GM12891 (cell line): Measurements from ENCODE around the gene MTG1.

ENCODE experiments used
- PAX5 ChIP-seq: IDR thresholded peaks from 2 replicates; pipeline ENCODE4 v1.6.1; 2011; ENCODE audit warnings: low read length, moderate library complexity, mild to moderate bottlenecking; ENCODE audit not compliant: insufficient read depth, severe bottlenecking
- POLR2A ChIP-seq: IDR thresholded peaks from 2 replicates; pipeline ENCODE4 v1.6.1; 2011; ENCODE audit warnings: low read depth, low read length, control low read depth
- POLR2AphosphoS5 ChIP-seq: IDR thresholded peaks from 2 replicates; pipeline ENCODE4 v1.6.1; 2011; ENCODE audit warnings: low read depth, low read length, control low read depth
- POU2F2 ChIP-seq: IDR thresholded peaks from 2 replicates; pipeline ENCODE4 v1.6.1; 2011; ENCODE audit warnings: low read depth, mild to moderate bottlenecking, control low read depth, low read length, moderate library complexity
- SPI1 ChIP-seq: IDR thresholded peaks from 2 replicates; pipeline ENCODE4 v1.6.1; 2011; ENCODE audit warnings: low read depth, low read length, control low read depth
- TAF1 ChIP-seq: IDR thresholded peaks from 2 replicates; pipeline ENCODE4 v1.6.1; 2011; ENCODE audit warnings: low read depth, low read length, control low read depth

DNA sequence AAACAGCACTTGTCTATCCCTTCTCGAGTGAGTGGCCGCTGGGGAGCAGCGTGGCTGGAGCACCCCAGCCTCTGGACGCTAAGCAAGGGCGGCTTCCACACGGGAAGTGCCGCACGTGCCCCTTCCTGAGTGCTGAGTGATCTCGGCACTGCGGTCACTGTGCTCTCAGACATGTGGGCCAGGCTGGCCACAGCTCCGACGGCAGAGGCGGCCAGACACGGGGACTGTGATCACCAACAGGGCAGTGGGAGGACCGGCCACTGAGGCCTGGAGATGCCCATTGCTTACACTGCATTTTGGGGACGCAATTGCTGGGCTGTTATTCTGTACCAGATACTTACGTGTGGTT is 27.9 kb upstream of the MTG1 start:
- TF ChIP-seq TAF1 (no peak), POLR2A (no peak), POLR2AphosphoS5 (no peak), SPI1 (no peak), POU2F2 (no peak), PAX5 (no peak)
